Measurements from ENCODE around the gene OR2V1.

- TF ChIP-seq POLR2AphosphoS5 (IDR thresholded peaks at IDR 0.05; ENCODE audit: borderline replicate concordance, low read depth, low read length), result no peak
- no peak for TF ChIP-seq EZH2 (IDR thresholded peaks at IDR 0.05)
- no peak for TF ChIP-seq FOXP2 (optimal IDR thresholded peaks at IDR 0.05; ENCODE audit: control extremely low read depth, extremely low read length, insufficient read depth)
Observed at GRCh38 chr5:181134259-181134658, 3.3 kb upstream of the OR2V1 start.

Data from SK-N-MC (cell line).